ENCODE measurements around the gene INCA1. TPM values are rescaled to one million over a fixed set of nuclear protein-coding genes. Genes with fewer than 3 reads are reported as not detected.

Gene INCA1
- polyA plus RNA-seq, 1 of the 3 experiments (the other 2 are of a cell fraction), result 1.2 TPM

GRCh38 chr17:5020502-5021023 is 23.2 kb upstream of the INCA1 start:
- H3K79me2 ChIP-seq (ENCODE audit: insufficient read depth), result no peaks in the 10 kb centered on the region
- DNase-seq, result no peak
- H3F3A ChIP-seq (replicated peaks; ENCODE audit: insufficient read depth), result peaks cover 2% of the 10 kb centered on the region
- no peaks in the 10 kb centered on the region for H3K9me3 ChIP-seq
- no peak for TF ChIP-seq FOXM1 (IDR thresholded peaks at IDR 0.05; ENCODE audit: low read depth)
- no peak for TF ChIP-seq ZBTB33 (IDR thresholded peaks at IDR 0.05; ENCODE audit: borderline replicate concordance, low read depth)
- TF ChIP-seq ELF1 (IDR thresholded peaks at IDR 0.05), result no peak
- no peak for TF ChIP-seq JUND (IDR thresholded peaks at IDR 0.05)
- no peak for TF ChIP-seq PBX3 (IDR thresholded peaks at IDR 0.05)
- no peak for TF ChIP-seq NFIC (IDR thresholded peaks at IDR 0.05; ENCODE audit: borderline replicate concordance)
- TF ChIP-seq FOXJ3 (CRISPR knock-in tag; IDR thresholded peaks at IDR 0.05), result no peak
- TF ChIP-seq TCF12 (IDR thresholded peaks at IDR 0.05), result no peak
- TF ChIP-seq CHD2 (IDR thresholded peaks at IDR 0.05; ENCODE audit: low read length, partially characterized antibody), result no peak
- TF ChIP-seq NRF1 (IDR thresholded peaks at IDR 0.05; ENCODE audit: low read depth, low read length), result no peak
- TF ChIP-seq TEAD4 (IDR thresholded peaks at IDR 0.05; ENCODE audit: borderline replicate concordance, insufficient read depth), result no peak
- TF ChIP-seq MEF2A (IDR thresholded peaks at IDR 0.05; ENCODE audit: borderline replicate concordance, low read depth), result no peak
- no peak for TF ChIP-seq RAD21 (IDR thresholded peaks at IDR 0.05; ENCODE audit: low read length)
- no peak for TF ChIP-seq CTCF (IDR thresholded peaks at IDR 0.05)
- no peak for TF ChIP-seq MXI1 (IDR thresholded peaks at IDR 0.05; ENCODE audit: low read depth, low read length)
- no peak for TF ChIP-seq GABPA (IDR thresholded peaks at IDR 0.05; ENCODE audit: low read depth)
- no peak for TF ChIP-seq USF2 (IDR thresholded peaks at IDR 0.05; ENCODE audit: borderline replicate concordance, low read depth, low read length)
- H2AFZ ChIP-seq (ENCODE audit: low read depth), result no peak overlapping the region
- no peaks in the 10 kb centered on the region for H3K9me2 ChIP-seq
- H3K4me2 ChIP-seq, result no peak overlapping the region
- no peak overlapping the region for H3K4me3 ChIP-seq (ENCODE audit: low read depth in 2 of 2, low read length in 1 of 2)
- CTCF ChIA-PET, result interaction anchor here (1.0 to 2.3 kb wide), 4 partner anchors 14 to 112 kb away, joined by 3 to 7 read pairs (median 4); no protein-coding TSS in a partner anchor
- H3K36me3 ChIP-seq (replicated peaks in 1 of 2; ENCODE audit: control insufficient read depth in 1 of 2, insufficient read depth in 2 of 2, low read length in 1 of 2), result peaks cover 15 to 35% of the 10 kb centered on the region in 2 experiments
- H3K4me1 ChIP-seq (ENCODE audit: control insufficient read depth in 1 of 2, insufficient read depth in 2 of 2, low read depth in 1 of 2, low read length in 1 of 2), result no peaks in the 10 kb centered on the region
- H3K9ac ChIP-seq, result no peak overlapping the region
- H3K27ac ChIP-seq (ENCODE audit: low read depth in 2 of 2, low read length in 1 of 2), result no peak overlapping the region
- no peaks in the 10 kb centered on the region for H4K20me1 ChIP-seq (ENCODE audit: insufficient read depth)
- H3K27me3 ChIP-seq (ENCODE audit: insufficient read depth), result no peaks in the 10 kb centered on the region
- 93% methylated on average over 20 of the region's 20 CpGs for WGBS (ENCODE audit: low lambda C conversion rate)
- POLR2A ChIA-PET, result no interaction called here
